ENCODE measurements around the gene GRK6. TPM values are rescaled to one million over a fixed set of nuclear protein-coding genes. Genes with fewer than 3 reads are reported as not detected.

Gene GRK6
- polyA plus RNA-seq, 1 of the 3 experiments (the other 2 are of a cell fraction): 39.5 TPM

- H4K20me1 ChIP-seq (ENCODE audit: insufficient read depth): peaks cover 44% of the 10 kb centered on the region
- no peak for TF ChIP-seq SMC3 (IDR thresholded peaks at IDR 0.05; ENCODE audit: low read depth, low read length)
- no peak for TF ChIP-seq FOSL2 (IDR thresholded peaks at IDR 0.05; ENCODE audit: borderline replicate concordance, low read depth)
- TF ChIP-seq MXI1 (IDR thresholded peaks at IDR 0.05; ENCODE audit: low read depth, low read length): no peak
- no peak for TF ChIP-seq REST (IDR thresholded peaks at IDR 0.05; ENCODE audit: low read depth, low read length)
- TF ChIP-seq SIN3A (IDR thresholded peaks at IDR 0.05; ENCODE audit: borderline replicate concordance, low read depth, low read length): no peak
- no peak for TF ChIP-seq MEF2A (IDR thresholded peaks at IDR 0.05; ENCODE audit: borderline replicate concordance, low read depth)
- no peak for TF ChIP-seq NFIC (IDR thresholded peaks at IDR 0.05; ENCODE audit: borderline replicate concordance)
- no peak for TF ChIP-seq IRF3 (IDR thresholded peaks at IDR 0.05; ENCODE audit: low read depth, low read length)
- no peak for TF ChIP-seq TEAD4 (IDR thresholded peaks at IDR 0.05; ENCODE audit: borderline replicate concordance, insufficient read depth)
- no peak for TF ChIP-seq JUND (IDR thresholded peaks at IDR 0.05)
- TF ChIP-seq USF2 (IDR thresholded peaks at IDR 0.05; ENCODE audit: borderline replicate concordance, low read depth, low read length): no peak
- TF ChIP-seq USF1 (IDR thresholded peaks at IDR 0.05; ENCODE audit: borderline replicate concordance, low read depth): no peak
- no peak for TF ChIP-seq CTCF (IDR thresholded peaks at IDR 0.05)
- no peak for TF ChIP-seq GABPA (IDR thresholded peaks at IDR 0.05; ENCODE audit: low read depth)
- no peak for TF ChIP-seq TCF12 (IDR thresholded peaks at IDR 0.05)
- no peak for TF ChIP-seq EP300 (IDR thresholded peaks at IDR 0.05; ENCODE audit: borderline replicate concordance in 1 of 2, low read depth in 1 of 2, low read length in 1 of 2)
- TF ChIP-seq CHD2 (IDR thresholded peaks at IDR 0.05; ENCODE audit: low read length, partially characterized antibody): no peak
- no peak for TF ChIP-seq NRF1 (IDR thresholded peaks at IDR 0.05; ENCODE audit: low read depth, low read length)
- TF ChIP-seq POLR2AphosphoS5 (IDR thresholded peaks at IDR 0.05; ENCODE audit: low read depth, low read length): no peak
- TF ChIP-seq ZBTB33 (IDR thresholded peaks at IDR 0.05; ENCODE audit: borderline replicate concordance, low read depth): no peak
- no peak overlapping the region for H3K27ac ChIP-seq (ENCODE audit: low read depth in 2 of 2, low read length in 1 of 2)
- no peaks in the 10 kb centered on the region for H3K27me3 ChIP-seq (ENCODE audit: insufficient read depth)
- H3K79me2 ChIP-seq (ENCODE audit: insufficient read depth): peaks cover 43% of the 10 kb centered on the region
- peaks cover 42 to 68% of the 10 kb centered on the region in 2 experiments for H3K36me3 ChIP-seq (replicated peaks in 1 of 2; ENCODE audit: control insufficient read depth in 1 of 2, insufficient read depth in 2 of 2, low read length in 1 of 2)
- WGBS (ENCODE audit: low lambda C conversion rate): 92% methylated on average over 11 of the region's 11 CpGs
- no peaks in the 10 kb centered on the region for H3K9me2 ChIP-seq
- no peak overlapping the region for H3K4me3 ChIP-seq (ENCODE audit: low read depth in 2 of 2, low read length in 1 of 2)
- peaks cover 28% of the 10 kb centered on the region for H3F3A ChIP-seq (replicated peaks; ENCODE audit: insufficient read depth)
- peaks cover 14 to 19% of the 10 kb centered on the region in 2 experiments; a peak in 3 of 4 replicates for H3K4me1 ChIP-seq (ENCODE audit: control insufficient read depth in 1 of 2, insufficient read depth in 2 of 2, low read depth in 1 of 2, low read length in 1 of 2)
- no peak overlapping the region for H3K4me2 ChIP-seq
- no peak overlapping the region for H2AFZ ChIP-seq (ENCODE audit: low read depth)
- no peak overlapping the region for H3K9ac ChIP-seq
- ChIA-PET CTCF (interaction anchor here (0.6 to 2.0 kb wide), 8 partner anchors 8 to 74 kb away, joined by 3 to 9 read pairs (median 4); partner anchors contain the start of gene PDLIM7), POLR2A (no interaction called here)
- DNase-seq: no peak
- no peaks in the 10 kb centered on the region for H3K9me3 ChIP-seq
Observed at GRCh38 chr5:177465044-177465443, 38.6 kb downstream of the GRK6 start.
